ENCODE measurements around the gene SLIT3.

DNA sequence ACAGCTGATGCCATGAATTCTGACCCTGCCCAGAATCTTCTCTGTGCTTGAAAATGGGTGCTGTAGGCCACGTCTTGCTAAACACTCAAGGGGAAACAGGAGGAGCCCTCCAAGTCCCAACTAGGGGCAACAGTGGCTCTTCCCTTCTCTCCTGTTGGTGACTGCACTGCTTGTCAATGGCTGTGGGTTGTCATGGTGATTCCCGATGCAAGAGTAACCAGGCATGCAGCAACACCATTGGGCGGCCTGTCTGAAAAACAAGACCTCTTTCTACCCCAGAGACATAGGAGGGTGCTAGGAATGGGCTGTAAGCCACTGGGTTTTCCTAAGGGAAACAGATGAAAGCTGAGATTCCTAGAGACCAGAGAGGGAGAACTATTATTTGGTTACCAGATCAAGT, 520.1 kb downstream of the SLIT3 start:
- TF ChIP-seq, protein P1, sequence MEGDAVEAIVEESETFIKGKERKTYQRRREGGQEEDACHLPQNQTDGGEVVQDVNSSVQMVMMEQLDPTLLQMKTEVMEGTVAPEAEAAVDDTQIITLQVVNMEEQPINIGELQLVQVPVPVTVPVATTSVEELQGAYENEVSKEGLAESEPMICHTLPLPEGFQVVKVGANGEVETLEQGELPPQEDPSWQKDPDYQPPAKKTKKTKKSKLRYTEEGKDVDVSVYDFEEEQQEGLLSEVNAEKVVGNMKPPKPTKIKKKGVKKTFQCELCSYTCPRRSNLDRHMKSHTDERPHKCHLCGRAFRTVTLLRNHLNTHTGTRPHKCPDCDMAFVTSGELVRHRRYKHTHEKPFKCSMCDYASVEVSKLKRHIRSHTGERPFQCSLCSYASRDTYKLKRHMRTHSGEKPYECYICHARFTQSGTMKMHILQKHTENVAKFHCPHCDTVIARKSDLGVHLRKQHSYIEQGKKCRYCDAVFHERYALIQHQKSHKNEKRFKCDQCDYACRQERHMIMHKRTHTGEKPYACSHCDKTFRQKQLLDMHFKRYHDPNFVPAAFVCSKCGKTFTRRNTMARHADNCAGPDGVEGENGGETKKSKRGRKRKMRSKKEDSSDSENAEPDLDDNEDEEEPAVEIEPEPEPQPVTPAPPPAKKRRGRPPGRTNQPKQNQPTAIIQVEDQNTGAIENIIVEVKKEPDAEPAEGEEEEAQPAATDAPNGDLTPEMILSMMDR (IDR thresholded peaks at IDR 0.05) = no peak
- no peak for TF ChIP-seq EP300 (IDR thresholded peaks at IDR 0.05)

Data from stomach (tissue), 4 donors.